NB4 (cell line): ENCODE data around the gene PALM.

Source experiments
- TF ChIP-seq, protein P1 (sequence below): IDR thresholded peaks from 2 replicates; pipeline ENCODE4 v1.6.1; 2011; ENCODE audit warnings: low read depth, low read length
- TF ChIP-seq, protein P2 (sequence below): IDR thresholded peaks from one replicate; pipeline ENCODE4 v1.5.1; 2012; ENCODE audit warnings: low read depth, low read length

GRCh38 chr19:751501-752341, 43.0 kb downstream of the PALM start:
- TF ChIP-seq, protein P1, sequence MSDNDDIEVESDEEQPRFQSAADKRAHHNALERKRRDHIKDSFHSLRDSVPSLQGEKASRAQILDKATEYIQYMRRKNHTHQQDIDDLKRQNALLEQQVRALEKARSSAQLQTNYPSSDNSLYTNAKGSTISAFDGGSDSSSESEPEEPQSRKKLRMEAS = no peak
- TF ChIP-seq, protein P2, sequence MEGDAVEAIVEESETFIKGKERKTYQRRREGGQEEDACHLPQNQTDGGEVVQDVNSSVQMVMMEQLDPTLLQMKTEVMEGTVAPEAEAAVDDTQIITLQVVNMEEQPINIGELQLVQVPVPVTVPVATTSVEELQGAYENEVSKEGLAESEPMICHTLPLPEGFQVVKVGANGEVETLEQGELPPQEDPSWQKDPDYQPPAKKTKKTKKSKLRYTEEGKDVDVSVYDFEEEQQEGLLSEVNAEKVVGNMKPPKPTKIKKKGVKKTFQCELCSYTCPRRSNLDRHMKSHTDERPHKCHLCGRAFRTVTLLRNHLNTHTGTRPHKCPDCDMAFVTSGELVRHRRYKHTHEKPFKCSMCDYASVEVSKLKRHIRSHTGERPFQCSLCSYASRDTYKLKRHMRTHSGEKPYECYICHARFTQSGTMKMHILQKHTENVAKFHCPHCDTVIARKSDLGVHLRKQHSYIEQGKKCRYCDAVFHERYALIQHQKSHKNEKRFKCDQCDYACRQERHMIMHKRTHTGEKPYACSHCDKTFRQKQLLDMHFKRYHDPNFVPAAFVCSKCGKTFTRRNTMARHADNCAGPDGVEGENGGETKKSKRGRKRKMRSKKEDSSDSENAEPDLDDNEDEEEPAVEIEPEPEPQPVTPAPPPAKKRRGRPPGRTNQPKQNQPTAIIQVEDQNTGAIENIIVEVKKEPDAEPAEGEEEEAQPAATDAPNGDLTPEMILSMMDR = no peak
